ENCODE data around the gene PDIA6. TPM values are rescaled to one million over a fixed set of nuclear protein-coding genes. Genes with fewer than 3 reads are reported as not detected.
A peak's percentile ranks its signal among the peaks of the same experiment; 100 is the strongest.

PDIA6 gene
- total RNA-seq, 4 donors from 2014 or later, result 81.6 to 131 (median 107) TPM

- Histone ChIP-seq H3K36me3 (peaks cover 27 to 100% (median 29%) of the 10 kb centered on the region in 3 donors), H3K4me1 (peaks cover 0 to under 1% (median 0%) of the 10 kb centered on the region in 3 donors), H3K9me3 (no peaks in the 10 kb centered on the region), H3K4me3 (no peak overlapping the region), H3K27me3 (no peaks in the 10 kb centered on the region), H3K27ac (no peak overlapping the region)
- TF ChIP-seq POLR2A (IDR thresholded peaks at IDR 0.05) (no peak), CTCF (IDR thresholded peaks at IDR 0.05) (peak in 2 of 6 experiments; percentile 22 to 29)
- no peak for DNase-seq
- intact Hi-C loops (cut with DNase I), result no loop called here
- 89 to 92% methylated on average over 20 of the region's 20 CpGs for WGBS, 2 donors
Measured at GRCh38 chr2:10787176-10787968, 25.2 kb downstream of the PDIA6 start.

GRCh38 chr2:10786240-10786982 is 26.2 kb downstream of the PDIA6 start:
- H3K4me3 ChIP-seq, result no peak overlapping the region
- H3K9me3 ChIP-seq, result no peaks in the 10 kb centered on the region
- TF ChIP-seq CTCF (IDR thresholded peaks at IDR 0.05) (no peak), POLR2A (IDR thresholded peaks at IDR 0.05) (no peak)
- peaks cover 25 to 100% (median 30%) of the 10 kb centered on the region in 3 donors for H3K36me3 ChIP-seq
- H3K27me3 ChIP-seq, result no peaks in the 10 kb centered on the region
- intact Hi-C loops (cut with DNase I), result no loop called here
- no peak for DNase-seq
- no peaks in the 10 kb centered on the region for H3K4me1 ChIP-seq
- WGBS, 2 donors, result 87 to 98% methylated on average over 4 to 6 of the region's 12 CpGs
- no peak overlapping the region for H3K27ac ChIP-seq

- DNase-seq, result no peak
- peaks cover 26 to 100% (median 42%) of the 10 kb centered on the region in 3 donors for H3K36me3 ChIP-seq
- TF ChIP-seq POLR2A (IDR thresholded peaks at IDR 0.05), result no peak
- TF ChIP-seq CTCF (IDR thresholded peaks at IDR 0.05), result no peak
- no peaks in the 10 kb centered on the region for H3K9me3 ChIP-seq
- 92 to 96% methylated on average over 5 of the region's 5 CpGs for WGBS, 2 donors
- H3K4me3 ChIP-seq, result no peak overlapping the region
- no peak overlapping the region for H3K27ac ChIP-seq
- intact Hi-C loops (cut with DNase I), result no loop called here
- H3K4me1 ChIP-seq, result no peaks in the 10 kb centered on the region
- no peaks in the 10 kb centered on the region for H3K27me3 ChIP-seq
Measured at GRCh38 chr2:10785260-10785659, 27.3 kb downstream of the PDIA6 start.

GRCh38 chr2:10784719-10785118 is 27.9 kb downstream of the PDIA6 start:
- no peaks in the 10 kb centered on the region for H3K4me1 ChIP-seq
- no peak overlapping the region for H3K27ac ChIP-seq
- TF ChIP-seq POLR2A (IDR thresholded peaks at IDR 0.05) (no peak), CTCF (IDR thresholded peaks at IDR 0.05) (no peak)
- no peaks in the 10 kb centered on the region for H3K9me3 ChIP-seq
- no peaks in the 10 kb centered on the region for H3K27me3 ChIP-seq
- peaks cover 26 to 100% (median 42%) of the 10 kb centered on the region in 3 donors for H3K36me3 ChIP-seq
- 82 to 91% methylated on average over 9 of the region's 9 CpGs for WGBS, 2 donors
- no peak overlapping the region for H3K4me3 ChIP-seq
- no peak for DNase-seq
- intact Hi-C loops (cut with DNase I), result no loop called here

- Histone ChIP-seq H3K27me3 (no peaks in the 10 kb centered on the region), H3K27ac (no peak overlapping the region), H3K4me3 (no peak overlapping the region), H3K36me3 (peaks cover 26 to 95% (median 45%) of the 10 kb centered on the region in 3 donors), H3K4me1 (no peaks in the 10 kb centered on the region), H3K9me3 (no peaks in the 10 kb centered on the region)
- no peak for DNase-seq
- no peak for TF ChIP-seq CTCF (IDR thresholded peaks at IDR 0.05)
- no peak for TF ChIP-seq POLR2A (IDR thresholded peaks at IDR 0.05)
- intact Hi-C loops (cut with DNase I), result no loop called here
- WGBS, 2 donors, result 67 to 76% methylated on average over 4 of the region's 4 CpGs
Measured at GRCh38 chr2:10783421-10783820, 29.2 kb downstream of the PDIA6 start.
